Endothelial cell of umbilical vein (primary cell): ENCODE results near the gene SH3BP5.

Experiments used
- JUN ChIP-seq: IDR thresholded peaks from 2 replicates; pipeline ENCODE4 v1.6.1; 2011; ENCODE audit warnings: borderline replicate concordance, low read depth; ENCODE audit not compliant: insufficient read length, insufficient read depth
- POLR2AphosphoS5 ChIP-seq: IDR thresholded peaks from 2 replicates; pipeline ENCODE4 v1.6.1; 2012; ENCODE audit warnings: low read depth, mild to moderate bottlenecking, control low read depth, low read length, moderate library complexity; ENCODE audit not compliant: insufficient read depth
- TF ChIP-seq, protein P1 (sequence below), 2 donors: IDR thresholded peaks; 1 replicate in 1 of 2; 2 replicates in 1 of 2; pipeline ENCODE4 v1.5.1; 2011; ENCODE audit warnings: low read length in 2 of 2, mild to moderate bottlenecking in 2 of 2, moderate library complexity in 2 of 2, control low read depth in 1 of 2, inconsistent platforms in 1 of 2, low read depth in 1 of 2; ENCODE audit not compliant: insufficient read depth in 1 of 2; ENCODE audit errors: extremely low read depth in 1 of 2

DNA sequence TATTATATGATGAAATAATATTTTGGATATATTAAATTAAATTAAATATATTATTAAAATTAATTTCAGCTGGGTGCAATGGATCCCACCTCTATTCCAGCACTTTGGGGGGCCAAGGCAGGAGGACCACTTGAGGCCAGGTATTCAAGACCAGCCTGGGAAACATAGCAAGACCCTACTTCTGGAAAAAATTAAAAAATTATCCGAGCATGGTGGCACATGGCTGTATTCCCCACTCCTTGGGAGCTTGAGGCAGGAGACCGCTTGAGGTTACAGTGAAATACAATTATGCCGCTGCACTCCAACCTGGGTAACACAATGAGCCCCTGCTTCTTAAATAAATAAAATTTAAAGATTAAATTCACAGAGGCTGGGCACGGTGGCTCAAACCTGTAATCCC lies 61.4 kb downstream of the SH3BP5 start:
- TF ChIP-seq JUN (no peak), POLR2AphosphoS5 (no peak)
- TF ChIP-seq, protein P1, sequence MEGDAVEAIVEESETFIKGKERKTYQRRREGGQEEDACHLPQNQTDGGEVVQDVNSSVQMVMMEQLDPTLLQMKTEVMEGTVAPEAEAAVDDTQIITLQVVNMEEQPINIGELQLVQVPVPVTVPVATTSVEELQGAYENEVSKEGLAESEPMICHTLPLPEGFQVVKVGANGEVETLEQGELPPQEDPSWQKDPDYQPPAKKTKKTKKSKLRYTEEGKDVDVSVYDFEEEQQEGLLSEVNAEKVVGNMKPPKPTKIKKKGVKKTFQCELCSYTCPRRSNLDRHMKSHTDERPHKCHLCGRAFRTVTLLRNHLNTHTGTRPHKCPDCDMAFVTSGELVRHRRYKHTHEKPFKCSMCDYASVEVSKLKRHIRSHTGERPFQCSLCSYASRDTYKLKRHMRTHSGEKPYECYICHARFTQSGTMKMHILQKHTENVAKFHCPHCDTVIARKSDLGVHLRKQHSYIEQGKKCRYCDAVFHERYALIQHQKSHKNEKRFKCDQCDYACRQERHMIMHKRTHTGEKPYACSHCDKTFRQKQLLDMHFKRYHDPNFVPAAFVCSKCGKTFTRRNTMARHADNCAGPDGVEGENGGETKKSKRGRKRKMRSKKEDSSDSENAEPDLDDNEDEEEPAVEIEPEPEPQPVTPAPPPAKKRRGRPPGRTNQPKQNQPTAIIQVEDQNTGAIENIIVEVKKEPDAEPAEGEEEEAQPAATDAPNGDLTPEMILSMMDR (IDR thresholded peaks at IDR 0.05; ENCODE audit: extremely low read depth in 1 of 2, insufficient read depth in 1 of 2, low read depth in 1 of 2, low read length in 2 of 2): no peak
